Liver (tissue), 3 donors: ENCODE results near the gene SOX18.

Experiments used
- GABPA ChIP-seq, 2 donors: IDR thresholded peaks in 1 of 2; conservative IDR thresholded peaks in 1 of 2; 2 replicates each; pipeline ENCODE4 v1.6.1; 2016; ENCODE audit warnings: antibody characterized with exemption in 2 of 2, mild to moderate bottlenecking in 1 of 2, moderate library complexity in 1 of 2
- HNF4A ChIP-seq, 2 donors: conservative IDR thresholded peaks; 2 replicates each; pipeline ENCODE4 v1.6.1; 2016; ENCODE audit warnings: antibody characterized with exemption in 2 of 2, mild to moderate bottlenecking in 2 of 2
- RXRA ChIP-seq, 2 donors: IDR thresholded peaks; 2 replicates each; pipeline ENCODE4 v1.6.1; 2017 to 2018; ENCODE audit warnings: antibody characterized with exemption in 2 of 2, mild to moderate bottlenecking in 1 of 2
- ZBTB33 ChIP-seq: IDR thresholded peaks from 2 replicates; pipeline ENCODE4 v1.6.1; 2016; ENCODE audit warnings: antibody characterized with exemption
- TF ChIP-seq, protein P1 (sequence below): fragments of 150-350 bp; IDR thresholded peaks from 2 replicates; pipeline ENCODE4 v1.5.1; 2017; ENCODE audit warnings: improper control_type of control experiment, low read depth, low read length; ENCODE audit not compliant: missing input control
- donor health status: healthy.
- donor health status: healthy.

DNA sequence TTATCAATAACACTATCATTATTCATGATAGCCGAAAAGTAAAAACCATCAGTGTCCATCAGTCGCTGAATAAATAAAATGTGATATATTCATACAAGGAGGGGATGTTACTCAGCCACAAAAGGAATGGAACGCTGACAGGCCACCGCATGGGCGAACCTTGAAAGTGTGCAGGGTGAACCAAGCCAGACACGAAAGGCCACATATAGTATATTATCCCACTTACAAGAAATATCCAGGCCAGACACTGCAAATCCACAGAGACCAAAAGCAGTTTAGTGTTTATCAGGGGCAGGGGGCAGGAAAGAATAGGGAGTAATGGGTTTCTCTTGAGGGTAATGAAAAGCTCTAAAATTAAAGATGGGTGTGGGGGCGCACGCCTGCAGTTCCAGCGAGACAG, 5.7 kb downstream of the SOX18 start:
- TF ChIP-seq, protein P1, sequence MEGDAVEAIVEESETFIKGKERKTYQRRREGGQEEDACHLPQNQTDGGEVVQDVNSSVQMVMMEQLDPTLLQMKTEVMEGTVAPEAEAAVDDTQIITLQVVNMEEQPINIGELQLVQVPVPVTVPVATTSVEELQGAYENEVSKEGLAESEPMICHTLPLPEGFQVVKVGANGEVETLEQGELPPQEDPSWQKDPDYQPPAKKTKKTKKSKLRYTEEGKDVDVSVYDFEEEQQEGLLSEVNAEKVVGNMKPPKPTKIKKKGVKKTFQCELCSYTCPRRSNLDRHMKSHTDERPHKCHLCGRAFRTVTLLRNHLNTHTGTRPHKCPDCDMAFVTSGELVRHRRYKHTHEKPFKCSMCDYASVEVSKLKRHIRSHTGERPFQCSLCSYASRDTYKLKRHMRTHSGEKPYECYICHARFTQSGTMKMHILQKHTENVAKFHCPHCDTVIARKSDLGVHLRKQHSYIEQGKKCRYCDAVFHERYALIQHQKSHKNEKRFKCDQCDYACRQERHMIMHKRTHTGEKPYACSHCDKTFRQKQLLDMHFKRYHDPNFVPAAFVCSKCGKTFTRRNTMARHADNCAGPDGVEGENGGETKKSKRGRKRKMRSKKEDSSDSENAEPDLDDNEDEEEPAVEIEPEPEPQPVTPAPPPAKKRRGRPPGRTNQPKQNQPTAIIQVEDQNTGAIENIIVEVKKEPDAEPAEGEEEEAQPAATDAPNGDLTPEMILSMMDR = no peak
- TF ChIP-seq RXRA (IDR thresholded peaks at IDR 0.05) (no peak), HNF4A (conservative IDR thresholded peaks at IDR 0.05) (no peak), GABPA (IDR thresholded peaks at IDR 0.05 in 1 of 2, conservative IDR thresholded peaks at IDR 0.05 in 1 of 2) (no peak), ZBTB33 (no peak)
